Activated CD8-positive, alpha-beta memory T cell treated with anti-CD3 and anti-CD28 coated beads, Interleukin-2, amount 50 U/mL, for 1 hour (primary cell): Measurements from ENCODE around the gene DIS3L.
"Not testable (repeated sequence)": the region's sequence is repeated elsewhere in the genome, so short reads cannot be mapped to it uniquely, and the experiment has no call there.

Experiments
- DNase-seq: peaks from one replicate; pipeline ENCODE4 v3.0.0-alpha.2; 2020; ENCODE audit errors: extremely low read depth

DIS3L gene

GRCh38 chr15:66278056-66278455, 15.3 kb upstream of the DIS3L start:
- no peak for DNase-seq

- no peak for DNase-seq
Observed at GRCh38 chr15:66278671-66279070, 14.7 kb upstream of the DIS3L start.

DNA sequence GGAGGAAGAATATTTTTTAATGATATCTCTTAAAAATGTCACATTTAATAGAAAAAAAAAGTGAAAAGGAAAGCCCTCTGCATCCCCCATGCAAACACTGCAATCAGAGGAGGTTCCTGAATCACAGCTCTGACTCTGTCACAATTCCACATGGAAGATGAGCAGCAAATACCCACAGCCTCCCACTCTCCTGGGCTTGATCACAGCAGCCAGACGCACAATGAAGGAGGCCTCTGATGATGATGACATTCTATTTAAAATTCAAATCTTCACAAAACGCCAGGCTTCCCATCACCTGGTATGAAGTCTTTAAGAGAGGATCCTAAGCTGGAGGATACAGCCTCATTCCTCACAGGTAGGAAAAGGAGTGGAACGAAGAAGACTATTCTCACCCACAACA, 9.1 kb upstream of the DIS3L start:
- no peak for DNase-seq

DNA sequence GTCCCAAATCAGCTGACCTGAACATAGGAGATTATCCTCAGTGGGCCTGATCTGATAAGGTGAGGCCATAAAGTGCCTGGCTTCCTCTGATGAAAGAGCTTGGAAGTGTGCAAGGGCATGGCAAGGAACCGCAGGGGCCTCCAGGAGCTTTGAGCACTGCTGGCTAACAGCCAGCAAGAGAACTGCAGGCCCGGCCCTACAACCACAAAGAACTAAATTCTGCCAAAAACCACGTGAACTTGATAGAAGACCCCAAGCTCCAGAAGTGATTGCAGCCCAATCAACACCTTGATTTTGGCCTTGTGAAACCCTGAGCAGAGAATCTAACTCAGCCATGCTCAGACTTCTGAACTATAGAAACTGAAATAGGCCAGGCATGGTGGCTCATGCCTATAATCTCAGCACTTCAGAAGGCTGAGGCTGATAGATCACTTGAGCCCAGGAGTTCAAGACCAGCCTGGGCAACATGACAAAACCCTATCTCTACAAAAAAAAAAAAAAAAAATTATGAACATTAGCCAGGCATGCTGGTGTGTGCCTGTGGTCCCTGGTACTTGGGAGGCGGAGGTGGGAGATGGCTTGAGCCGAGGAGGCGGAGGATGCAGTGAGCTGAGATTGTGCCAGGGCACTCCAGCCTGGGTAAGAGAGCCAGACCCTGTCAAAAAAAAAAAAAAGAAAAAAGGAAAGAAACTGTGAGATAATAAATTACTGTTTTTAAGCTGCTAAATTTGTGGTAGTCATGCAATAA, 7.7 kb upstream of the DIS3L start:
- DNase-seq = no peak

- no peak for DNase-seq
Observed at GRCh38 chr15:66287461-66288057, 5.8 kb upstream of the DIS3L start.

DNA sequence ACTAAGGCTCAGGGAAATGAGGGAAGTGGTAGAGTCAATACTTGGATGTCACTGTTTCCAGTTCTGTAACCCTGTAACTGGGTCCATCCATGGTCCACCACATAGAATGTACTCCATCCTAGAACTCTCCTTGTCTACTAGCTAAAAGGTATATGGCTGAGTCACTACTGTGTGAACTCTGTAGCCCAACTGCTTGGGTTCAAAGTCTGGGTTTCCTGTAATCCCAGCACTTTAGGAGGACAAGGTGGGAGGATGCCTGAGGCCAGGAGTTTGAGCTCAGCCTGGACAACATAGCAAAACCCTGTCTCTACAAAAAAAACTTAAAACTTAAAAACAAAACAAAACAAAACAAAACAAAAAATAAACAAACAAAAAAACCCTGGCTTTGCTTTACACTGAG, 5.3 kb upstream of the DIS3L start:
- DNase-seq = no peak

DNA sequence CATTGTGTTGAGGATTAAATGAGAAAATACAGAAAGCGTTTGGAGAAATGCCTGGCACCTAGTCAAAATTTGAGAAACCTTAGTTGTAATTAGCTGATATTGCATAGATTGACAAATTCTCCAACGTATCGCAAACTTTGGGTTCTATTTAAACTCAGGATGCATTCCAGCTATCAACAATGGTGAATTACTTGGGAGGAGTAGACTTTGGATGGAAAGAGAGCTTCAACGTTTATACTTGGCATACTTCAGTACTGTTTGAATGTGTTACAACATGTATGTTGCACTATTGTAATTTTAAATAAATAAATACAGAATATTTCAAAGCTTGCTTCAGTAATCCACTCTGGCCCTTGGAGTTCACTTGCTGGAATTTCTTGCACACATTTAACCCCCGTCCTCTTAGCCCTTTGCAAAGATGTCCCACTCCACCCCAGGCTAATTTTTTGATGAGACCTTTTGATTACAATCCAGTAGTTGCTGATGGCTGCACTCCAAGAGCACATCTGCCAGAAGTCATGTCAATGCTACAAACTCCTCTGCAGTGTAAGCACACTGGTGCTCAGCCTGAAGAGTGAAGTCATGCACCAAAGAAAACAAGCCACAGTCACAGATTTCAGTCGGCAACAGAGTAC, 4.7 kb upstream of the DIS3L start:
- no peak for DNase-seq

DNA sequence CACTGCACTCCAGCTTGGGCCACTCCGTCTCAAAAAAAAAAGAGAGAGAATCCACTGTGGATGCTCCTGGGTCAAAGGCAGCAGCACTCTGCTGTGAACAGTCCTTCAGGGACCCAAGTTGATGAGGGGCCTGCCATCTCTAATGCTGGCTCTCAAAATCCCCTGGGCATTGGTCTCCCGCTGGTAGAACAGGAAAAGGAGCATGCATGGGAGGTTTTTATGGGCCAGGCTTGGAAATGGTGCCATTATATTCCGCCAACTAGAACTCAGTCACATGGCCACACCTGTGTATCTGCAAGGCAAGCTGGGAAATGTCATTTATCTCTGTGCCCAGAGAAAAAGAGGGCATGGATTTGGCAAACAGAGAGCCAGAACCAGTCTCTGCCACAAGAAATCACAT, 3.4 kb upstream of the DIS3L start:
- DNase-seq = no peak

DNA sequence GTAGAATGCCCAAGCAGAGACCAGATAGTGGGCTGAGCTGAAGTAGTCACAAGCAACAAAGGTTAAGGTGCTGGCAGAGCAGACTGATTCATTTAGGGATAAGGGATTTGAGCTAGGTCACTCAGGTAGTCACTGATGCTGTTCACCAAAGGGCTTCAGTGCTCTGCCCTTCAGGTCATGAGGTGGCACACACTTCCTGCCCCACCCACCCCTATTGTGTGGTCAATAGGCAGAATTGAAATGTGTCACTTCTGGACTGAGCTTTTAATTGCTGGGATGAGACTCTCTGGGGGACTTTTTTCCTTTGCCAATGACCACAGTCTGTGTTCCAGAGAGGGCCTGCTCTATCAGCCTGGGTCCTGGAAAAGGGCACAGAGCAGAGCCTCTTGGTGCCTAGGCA, 2.9 kb upstream of the DIS3L start:
- DNase-seq = no peak

DNA sequence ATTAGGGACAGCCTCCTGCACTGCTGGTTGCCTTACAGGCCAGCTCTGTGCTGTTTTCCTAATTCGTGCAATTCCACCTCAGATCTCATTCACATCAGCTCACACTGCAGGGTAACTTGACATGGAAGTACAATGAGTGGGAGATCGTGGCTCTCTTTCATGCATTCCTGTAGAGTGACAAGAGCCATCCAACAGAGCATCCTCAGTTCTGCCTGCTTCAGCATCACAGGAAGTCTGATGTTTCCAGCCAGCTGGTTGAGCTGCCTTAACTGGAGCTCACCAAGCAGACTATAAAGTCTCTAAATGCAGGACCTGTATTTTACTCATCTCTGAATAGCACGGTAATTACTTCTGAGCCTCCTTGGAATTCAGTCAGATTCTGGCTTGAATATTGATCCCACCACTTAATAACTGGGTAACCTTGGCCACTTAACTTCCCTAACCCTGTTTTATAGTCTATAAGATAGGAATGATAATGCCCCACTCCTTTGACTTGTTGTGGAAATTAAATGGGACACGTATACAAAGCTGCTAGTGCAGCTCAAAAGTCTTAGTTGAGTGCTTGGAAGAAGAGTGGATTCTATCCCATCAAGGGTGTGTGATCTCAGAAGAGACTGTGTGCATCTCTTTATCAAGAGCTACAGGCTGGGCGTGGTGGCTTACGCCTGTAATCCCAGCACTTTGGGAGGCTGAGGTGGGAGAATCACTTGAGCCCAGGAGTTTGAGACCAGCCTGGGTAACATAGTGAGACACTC, 1.4 kb upstream of the DIS3L start:
- no peak for DNase-seq

DNA sequence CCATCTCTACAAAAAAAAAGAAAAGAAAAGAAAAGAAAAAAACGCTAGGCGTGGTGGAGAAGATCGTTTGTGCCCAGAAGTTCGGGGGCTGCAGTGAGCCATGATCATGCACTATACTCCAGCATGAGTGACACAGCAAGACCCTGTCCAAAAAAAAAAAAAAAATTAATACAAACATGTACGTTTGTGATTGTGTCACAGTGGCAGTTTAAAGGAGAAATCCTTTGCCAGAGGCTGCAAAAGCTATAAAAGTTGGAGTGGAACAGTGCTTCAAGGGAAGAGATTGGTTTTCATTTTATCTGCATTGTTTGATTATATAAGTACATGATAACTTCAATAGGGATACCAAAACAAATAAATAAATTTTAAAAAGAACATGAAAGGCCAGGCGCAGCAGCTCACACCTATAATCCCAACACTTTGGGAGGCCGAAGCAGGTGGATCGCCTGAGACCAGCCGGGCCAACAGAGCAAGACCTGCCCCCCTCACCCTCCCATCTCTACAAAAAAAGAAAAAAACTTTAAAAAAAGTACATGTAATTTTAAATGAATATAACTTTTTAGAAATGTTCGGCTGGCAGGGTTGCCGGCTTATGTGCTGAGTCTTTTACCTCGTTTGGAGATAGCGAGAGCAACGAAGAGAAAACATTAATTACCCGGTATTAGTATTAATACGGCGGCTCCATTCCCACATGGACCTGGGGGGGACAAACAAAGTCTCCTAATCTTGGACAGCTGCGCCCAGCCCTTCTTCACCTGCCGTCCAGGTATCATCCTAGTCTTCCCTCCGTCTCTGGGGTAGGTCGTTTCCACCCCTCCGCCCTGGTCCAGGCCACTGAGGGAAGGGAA, 573 bp upstream of the DIS3L start:
- DNase-seq = no peak

DNA sequence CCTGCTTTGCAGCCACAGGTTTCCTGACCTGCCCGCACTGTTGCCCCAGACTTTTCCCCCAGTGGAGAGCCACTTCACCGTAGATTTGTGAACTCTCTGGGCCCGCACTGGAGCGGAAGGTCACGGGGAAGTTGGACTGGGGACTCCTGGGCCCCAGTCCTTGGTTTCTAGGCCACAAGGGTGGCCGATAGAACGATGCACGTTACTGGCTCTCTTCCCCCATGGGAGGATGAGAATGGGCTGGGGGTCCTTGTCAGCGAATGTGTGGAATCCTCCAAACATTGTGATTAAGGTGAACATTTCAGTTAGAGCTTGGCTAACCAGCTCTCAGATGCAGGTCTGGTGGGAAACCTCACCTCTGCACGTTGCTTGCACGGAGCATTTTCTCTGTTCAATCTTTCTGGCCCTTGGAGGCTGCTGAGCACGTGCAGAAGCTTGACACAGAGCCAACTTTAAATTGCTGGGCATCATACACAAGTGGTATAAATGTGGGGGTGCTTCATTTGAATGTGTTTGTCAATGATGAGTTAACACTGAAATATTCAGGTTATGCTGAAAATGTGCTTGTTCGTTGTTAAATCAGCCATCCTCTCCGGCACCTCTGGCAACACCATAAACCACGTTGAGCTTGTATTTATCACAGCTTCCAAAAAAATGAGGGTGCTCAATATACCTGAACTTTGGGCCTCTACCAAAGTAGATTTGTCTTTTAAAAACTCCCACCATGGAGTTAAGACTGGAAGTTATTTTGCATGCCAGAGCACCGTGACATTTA, 976 bp downstream of the DIS3L start:
- DNase-seq = no peak

GRCh38 chr15:66294932-66295235, 1.5 kb downstream of the DIS3L start:
- DNase-seq = no peak

- no peak for DNase-seq
Observed at GRCh38 chr15:66296186-66296585, 2.8 kb downstream of the DIS3L start.

- DNase-seq = no peak
Observed at GRCh38 chr15:66298803-66299251, 5.5 kb downstream of the DIS3L start.

GRCh38 chr15:66302489-66303278, 9.3 kb downstream of the DIS3L start:
- DNase-seq = no peak

DNA sequence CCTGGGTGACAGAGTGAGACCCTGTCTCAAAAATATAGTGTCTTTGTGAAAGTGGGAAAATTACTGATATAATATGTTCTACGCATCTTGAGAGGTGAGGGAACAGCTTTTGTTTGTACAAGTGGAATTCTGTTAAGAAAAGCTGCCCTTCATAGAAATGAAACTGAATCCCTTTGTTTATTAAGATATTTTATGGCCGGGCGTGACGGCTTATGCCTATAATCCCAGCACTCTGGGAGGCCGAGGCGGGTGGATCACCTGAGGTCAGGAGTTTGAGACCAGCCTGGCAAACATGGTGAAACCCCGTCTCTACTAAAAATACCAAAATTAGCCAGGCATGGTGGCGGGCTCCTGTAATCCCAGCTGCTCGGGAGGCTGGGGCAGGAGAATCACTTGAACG, 11.1 kb downstream of the DIS3L start:
- not testable (repeated sequence) for DNase-seq

GRCh38 chr15:66306381-66306780, 13.0 kb downstream of the DIS3L start:
- DNase-seq = no peak

- no peak for DNase-seq
Observed at GRCh38 chr15:66308531-66308930, 15.2 kb downstream of the DIS3L start.

DNA sequence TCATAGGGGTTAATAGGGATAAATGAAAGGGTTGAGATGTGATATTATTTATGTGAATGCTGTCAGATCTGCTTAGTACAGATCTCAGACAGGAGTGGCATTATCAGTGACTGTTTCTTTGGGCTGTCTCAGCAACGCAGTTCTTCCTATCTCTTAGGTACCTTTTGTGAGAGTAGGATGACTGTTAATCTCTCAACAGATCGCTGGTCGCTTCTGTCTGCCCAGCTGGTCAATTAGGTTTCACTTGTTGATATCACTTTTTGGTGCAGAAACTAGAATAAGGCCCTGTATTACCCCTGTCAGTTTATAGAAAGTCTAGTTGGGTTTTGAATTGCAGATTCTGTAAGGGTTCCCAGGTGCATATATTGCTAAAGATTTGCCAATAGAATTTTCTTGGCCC, 16.5 kb downstream of the DIS3L start:
- no peak for DNase-seq
